DOHH2 (cell line): ENCODE results near the gene MAP2K5.
A peak's percentile ranks its signal among the peaks of the same experiment; 100 is the strongest.

Source experiments
- H3F3A ChIP-seq: fragments of 200-600 bp; sonication (generic), shearing (Covaris generic); 2 replicates; pipeline ENCODE4 v1.6.0; 2016; ENCODE audit warnings: antibody characterized with exemption, mild to moderate bottlenecking; ENCODE audit not compliant: control insufficient read depth, insufficient read depth
- H3K27ac ChIP-seq: fragments of 200-600 bp; sonication (generic); 2 replicates; pipeline ENCODE4 v1.5.1; 2014; ENCODE audit warnings: low read depth, mild to moderate bottlenecking, low read length, moderate library complexity
- H3K27me3 ChIP-seq: fragments of 200-600 bp; sonication (generic); 2 replicates; pipeline ENCODE4 v1.6.1; 2014; ENCODE audit warnings: mild to moderate bottlenecking, low read length, mixed read lengths; ENCODE audit not compliant: control insufficient read depth
- H3K36me3 ChIP-seq: fragments of 200-600 bp; sonication (generic); 2 replicates; pipeline ENCODE4 v1.6.1; 2014; ENCODE audit warnings: mild to moderate bottlenecking, low read length, moderate library complexity, mixed read lengths; ENCODE audit not compliant: control insufficient read depth
- H3K4me1 ChIP-seq: fragments of 200-600 bp; sonication (generic); 2 replicates; pipeline ENCODE4 v1.6.1; 2014; ENCODE audit warnings: mild to moderate bottlenecking, low read length, mixed read lengths; ENCODE audit not compliant: control insufficient read depth
- H3K4me2 ChIP-seq: fragments of 200-600 bp; sonication (generic); 2 replicates; pipeline ENCODE4 v1.6.0; 2014; ENCODE audit warnings: mild to moderate bottlenecking, low read length, moderate library complexity
- H3K4me3 ChIP-seq: fragments of 200-600 bp; sonication (generic); 2 replicates; pipeline ENCODE4 v1.5.1; 2014; ENCODE audit warnings: mild to moderate bottlenecking, low read length, mixed read lengths
- H3K79me2 ChIP-seq: fragments of 200-600 bp; sonication (generic); 2 replicates; pipeline ENCODE4 v1.6.1; 2014; ENCODE audit warnings: mild to moderate bottlenecking, low read length, mixed read lengths; ENCODE audit not compliant: control insufficient read depth
- H3K9me2 ChIP-seq: fragments of 200-600 bp; sonication (generic); replicated peaks from 2 replicates; pipeline ENCODE4 v1.6.1; 2014; ENCODE audit warnings: mild to moderate bottlenecking, low read length, mixed read lengths; ENCODE audit not compliant: control insufficient read depth
- H3K9me3 ChIP-seq: fragments of 200-600 bp; sonication (generic); 2 replicates; pipeline ENCODE4 v1.6.1; 2014; ENCODE audit warnings: antibody characterized with exemption, low read length, mixed read lengths; ENCODE audit not compliant: control insufficient read depth, insufficient read depth
- H4K20me1 ChIP-seq: fragments of 200-600 bp; sonication (generic); 2 replicates; pipeline ENCODE4 v1.6.0; 2014; ENCODE audit warnings: low read depth, mild to moderate bottlenecking, antibody characterized with exemption, low read length, moderate library complexity; ENCODE audit not compliant: control insufficient read depth, insufficient read depth
- EZH2phosphoT487 ChIP-seq: fragments of 200-600 bp; sonication (generic); IDR thresholded peaks from 2 replicates; pipeline ENCODE4 v1.6.1; 2017; ENCODE audit warnings: borderline replicate concordance, mild to moderate bottlenecking, antibody characterized with exemption, low read length, moderate library complexity, mixed read lengths
- TF ChIP-seq, protein P1 (sequence below): fragments of 200-600 bp; sonication (generic); IDR thresholded peaks from one replicate; pipeline ENCODE4 v1.5.1; 2014; ENCODE audit warnings: antibody characterized with exemption, mild to moderate bottlenecking, low read depth, low read length; ENCODE audit not compliant: poor library complexity, severe bottlenecking

MAP2K5 gene

GRCh38 chr15:67542420-67543347, at the start of gene MAP2K5:
Gene MAP2K5 (plus strand): TSS chr15:67542703. CDS start chr15:67543336, 633 bp downstream.
- peak within 1 kb of the TSS; percentile 91 for H3K4me2 ChIP-seq
- no peaks in the 10 kb centered on the region for H3K27me3 ChIP-seq
- TF ChIP-seq EZH2phosphoT487, result no peak
- TF ChIP-seq, protein P1, sequence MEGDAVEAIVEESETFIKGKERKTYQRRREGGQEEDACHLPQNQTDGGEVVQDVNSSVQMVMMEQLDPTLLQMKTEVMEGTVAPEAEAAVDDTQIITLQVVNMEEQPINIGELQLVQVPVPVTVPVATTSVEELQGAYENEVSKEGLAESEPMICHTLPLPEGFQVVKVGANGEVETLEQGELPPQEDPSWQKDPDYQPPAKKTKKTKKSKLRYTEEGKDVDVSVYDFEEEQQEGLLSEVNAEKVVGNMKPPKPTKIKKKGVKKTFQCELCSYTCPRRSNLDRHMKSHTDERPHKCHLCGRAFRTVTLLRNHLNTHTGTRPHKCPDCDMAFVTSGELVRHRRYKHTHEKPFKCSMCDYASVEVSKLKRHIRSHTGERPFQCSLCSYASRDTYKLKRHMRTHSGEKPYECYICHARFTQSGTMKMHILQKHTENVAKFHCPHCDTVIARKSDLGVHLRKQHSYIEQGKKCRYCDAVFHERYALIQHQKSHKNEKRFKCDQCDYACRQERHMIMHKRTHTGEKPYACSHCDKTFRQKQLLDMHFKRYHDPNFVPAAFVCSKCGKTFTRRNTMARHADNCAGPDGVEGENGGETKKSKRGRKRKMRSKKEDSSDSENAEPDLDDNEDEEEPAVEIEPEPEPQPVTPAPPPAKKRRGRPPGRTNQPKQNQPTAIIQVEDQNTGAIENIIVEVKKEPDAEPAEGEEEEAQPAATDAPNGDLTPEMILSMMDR, result no peak
- H3K9me2 ChIP-seq, result no peaks in the 10 kb centered on the region
- no peaks in the 10 kb centered on the region for H3K9me3 ChIP-seq
- H3K4me1 ChIP-seq, result peaks cover 52% of the 10 kb centered on the region
- peak within 1 kb of the TSS; percentile 98 for H3K4me3 ChIP-seq
- H4K20me1 ChIP-seq, result no peaks in the 10 kb centered on the region
- peak within 1 kb of the TSS; percentile 66 for H3K27ac ChIP-seq
- H3K79me2 ChIP-seq, result no peaks in the 10 kb centered on the region
- H3K36me3 ChIP-seq, result peaks cover 7% of the 10 kb centered on the region; the same call in 1 of the 2 replicates
- peaks cover 15% of the 10 kb centered on the region for H3F3A ChIP-seq

GRCh38 chr15:67495585-67495984, 46.9 kb upstream of the MAP2K5 start:
- no peak overlapping the region for H3K4me3 ChIP-seq
- no peaks in the 10 kb centered on the region for H3K4me1 ChIP-seq
- H3K9me2 ChIP-seq, result no peaks in the 10 kb centered on the region
- H3K27ac ChIP-seq, result no peak overlapping the region
- H3K4me2 ChIP-seq, result no peak overlapping the region
- H4K20me1 ChIP-seq, result no peaks in the 10 kb centered on the region
- H3K79me2 ChIP-seq, result no peaks in the 10 kb centered on the region
- no peaks in the 10 kb centered on the region for H3K27me3 ChIP-seq
- no peaks in the 10 kb centered on the region for H3K36me3 ChIP-seq
- no peaks in the 10 kb centered on the region for H3F3A ChIP-seq
- no peak for TF ChIP-seq EZH2phosphoT487
- TF ChIP-seq, protein P1, result no peak
- H3K9me3 ChIP-seq, result no peaks in the 10 kb centered on the region

DNA sequence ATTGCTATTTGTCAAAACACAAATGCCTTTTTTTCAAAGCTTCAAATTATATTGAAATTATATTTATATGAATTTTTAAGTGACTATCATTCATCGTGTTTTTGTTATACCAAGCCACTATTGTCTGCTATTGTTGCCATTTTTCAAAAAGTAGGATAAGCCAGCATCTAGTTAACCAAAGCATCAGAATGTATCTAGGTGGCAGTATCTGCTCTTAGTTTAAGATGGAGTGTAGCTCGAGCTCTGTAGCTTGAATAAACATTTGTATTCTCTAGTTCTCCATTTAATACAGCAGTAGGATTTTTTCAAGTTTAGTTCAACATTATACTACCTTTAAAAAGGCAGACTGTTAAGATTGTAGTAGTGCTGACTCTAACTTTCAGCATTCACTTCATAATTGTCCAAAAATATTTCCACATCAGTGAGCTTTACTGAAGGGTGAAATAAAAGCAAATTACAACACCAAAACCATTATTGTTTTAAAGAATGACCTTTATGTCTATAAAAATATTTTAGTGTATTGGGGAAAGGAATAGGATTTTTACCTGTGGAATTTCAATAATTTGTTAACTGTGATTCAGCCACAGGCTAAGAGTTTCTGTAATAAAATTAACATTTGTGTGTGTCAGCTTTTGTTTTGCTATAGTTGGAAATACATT, 41.2 kb upstream of the MAP2K5 start:
- Histone ChIP-seq H3K27ac (no peak overlapping the region), H3K4me1 (peaks cover 18% of the 10 kb centered on the region), H3K4me2 (no peak overlapping the region), H3K4me3 (no peak overlapping the region), H3K36me3 (no peaks in the 10 kb centered on the region), H3K27me3 (no peaks in the 10 kb centered on the region), H3F3A (no peaks in the 10 kb centered on the region), H4K20me1 (no peaks in the 10 kb centered on the region), H3K9me2 (no peaks in the 10 kb centered on the region), H3K79me2 (no peaks in the 10 kb centered on the region), H3K9me3 (no peaks in the 10 kb centered on the region)
- TF ChIP-seq, protein P1, result peak; percentile 29
- TF ChIP-seq EZH2phosphoT487, result no peak
